GM10266 (cell line): ENCODE measurements around the gene SNRNP35.
"Not testable (repeated sequence)": the region's sequence is repeated elsewhere in the genome, so short reads cannot be mapped to it uniquely, and the experiment has no call there.

ENCODE experiments used
- DNase-seq: peaks from one replicate; pipeline ENCODE4 v3.0.0; 2012; ENCODE audit errors: extremely low spot score
- CTCF ChIP-seq: IDR thresholded peaks from 2 replicates; pipeline ENCODE4 v1.5.1; 2012; ENCODE audit warnings: mild to moderate bottlenecking, low read depth; ENCODE audit not compliant: control insufficient read depth, insufficient read depth; ENCODE audit errors: missing control alignments

SNRNP35 gene

DNA sequence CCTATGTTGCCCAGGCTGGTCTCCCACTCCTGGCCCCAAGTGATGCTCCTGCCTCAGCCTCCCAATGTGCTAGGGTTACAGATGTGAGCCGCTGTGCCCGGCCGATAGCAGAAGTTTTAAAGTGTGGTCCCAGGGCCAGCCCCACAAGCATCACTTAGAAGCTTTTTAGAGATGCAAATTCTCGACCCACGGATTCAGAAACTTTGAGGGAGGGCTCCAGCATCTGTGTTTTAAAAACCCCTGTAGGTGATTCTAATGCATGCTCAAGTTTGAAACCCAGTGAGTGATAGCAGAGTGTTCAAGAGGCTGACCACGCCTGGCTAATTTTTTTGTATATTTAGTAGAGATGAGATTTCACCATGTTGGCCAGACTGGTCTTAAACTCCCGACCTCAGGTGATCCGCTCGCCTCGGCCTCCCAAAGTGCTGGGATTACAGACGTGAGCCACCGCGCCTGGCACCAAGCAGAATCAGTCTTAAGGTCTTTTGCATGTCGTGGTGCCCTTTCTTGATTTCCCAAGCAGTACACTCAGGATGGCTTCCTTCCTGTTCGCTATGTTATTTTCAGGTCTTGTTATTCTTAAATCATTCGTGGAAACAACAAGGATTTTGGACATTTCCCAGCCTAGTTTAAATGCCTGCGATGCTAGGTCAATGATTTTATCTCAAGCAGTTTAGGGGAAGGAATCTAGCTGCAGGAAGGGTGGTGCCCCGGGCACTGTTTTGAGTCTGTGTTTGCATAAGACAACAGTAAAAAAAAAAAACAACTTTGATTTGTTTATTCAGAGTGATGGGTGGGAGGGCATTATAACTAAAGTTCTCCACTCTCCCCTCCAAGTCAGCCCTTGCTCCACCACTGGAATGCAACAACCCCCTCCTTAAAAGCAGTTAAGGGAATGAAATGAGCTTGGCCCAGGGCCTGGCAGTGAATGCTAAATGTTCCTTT lies 12.3 kb upstream of the SNRNP35 start:
- DNase-seq: no peak
- no peak for TF ChIP-seq CTCF

GRCh38 chr12:123446333-123446713 lies 11.6 kb upstream of the SNRNP35 start:
- no peak for TF ChIP-seq CTCF
- DNase-seq: no peak

- TF ChIP-seq CTCF: no peak
- no peak for DNase-seq
These were observed 8.6 kb upstream of the SNRNP35 start for GRCh38 chr12:123449249-123449733.

- no peak for DNase-seq
- TF ChIP-seq CTCF: no peak
These were observed 8.1 kb upstream of the SNRNP35 start for GRCh38 chr12:123449856-123450255.

- TF ChIP-seq CTCF: no peak
- no peak for DNase-seq
These were observed 7.3 kb upstream of the SNRNP35 start for GRCh38 chr12:123450636-123451035.

DNA sequence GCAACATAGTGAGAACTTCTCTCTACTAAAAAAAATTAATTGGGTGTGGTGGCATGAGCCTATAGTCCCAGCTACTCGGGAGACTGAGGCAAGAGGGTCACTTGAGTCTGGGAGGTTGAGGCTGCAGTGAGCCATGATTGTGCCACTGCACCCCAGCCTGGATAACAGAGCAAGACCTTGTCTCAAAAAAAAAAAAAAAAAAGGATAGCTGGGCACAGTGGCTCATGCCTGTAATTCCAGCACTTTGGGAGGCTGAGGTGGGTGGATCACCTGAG lies 5.7 kb upstream of the SNRNP35 start:
- DNase-seq: not testable (repeated sequence)

DNA sequence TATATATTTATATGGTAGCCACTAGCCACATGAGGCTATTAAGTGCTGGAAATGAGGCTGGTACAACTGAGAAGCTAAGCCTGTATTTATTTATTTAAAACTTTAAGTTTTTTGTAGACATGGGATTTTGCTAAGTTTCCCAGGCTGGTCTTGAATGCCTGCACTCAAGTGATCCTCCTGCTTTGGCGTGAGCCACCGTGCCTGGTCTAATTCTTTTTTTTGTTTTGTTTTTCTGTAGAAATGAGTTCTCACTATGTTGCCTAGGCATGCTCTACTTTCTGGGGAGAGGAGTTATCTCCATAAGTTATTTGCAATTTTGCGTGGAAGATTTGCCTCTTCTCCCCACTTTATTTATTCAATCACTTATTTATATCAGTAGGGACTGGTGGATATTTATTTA lies 4.8 kb upstream of the SNRNP35 start:
- DNase-seq: no peak
- no peak for TF ChIP-seq CTCF

DNA sequence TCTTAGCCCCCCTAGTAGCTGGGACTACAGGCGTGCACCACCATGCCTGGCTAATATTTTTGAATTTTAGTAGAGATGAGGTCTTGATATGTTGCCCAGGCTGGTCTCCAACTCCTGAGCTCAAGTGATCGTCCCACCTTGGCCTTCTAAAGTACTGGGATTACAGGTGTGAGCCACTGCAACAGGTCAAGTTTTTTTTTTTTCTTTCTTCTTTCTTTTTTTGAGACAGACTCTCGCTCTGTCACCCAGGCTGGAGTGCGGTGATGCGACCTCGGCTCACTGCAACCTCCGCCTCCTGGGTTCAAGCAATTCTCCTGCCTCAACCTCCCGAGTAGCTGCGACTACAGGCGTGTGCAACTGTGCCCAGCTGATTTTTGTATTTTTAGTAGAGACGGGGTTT lies 5.2 kb downstream of the SNRNP35 start:
- DNase-seq: not testable (repeated sequence)
